GM06990 (cell line): ENCODE measurements around the gene CLDN20.
"Not testable (repeated sequence)": the region's sequence is repeated elsewhere in the genome, so short reads cannot be mapped to it uniquely, and the experiment has no call there.

Experiments used
- DNase-seq: peaks from one replicate; pipeline ENCODE4 v3.0.0-alpha.2; 2011; ENCODE audit not compliant: insufficient read length; ENCODE audit errors: extremely low read depth
- H3K27me3 ChIP-seq: replicated peaks from 2 replicates; pipeline ENCODE4 v1.6.0; 2011; ENCODE audit warnings: low read length; ENCODE audit not compliant: control insufficient read depth, insufficient read depth
- H3K36me3 ChIP-seq: 2 replicates; pipeline ENCODE4 v1.5.1; 2011; ENCODE audit warnings: low read length; ENCODE audit not compliant: control insufficient read depth, insufficient read depth
- H3K4me3 ChIP-seq: replicated peaks from 2 replicates; pipeline ENCODE4 v1.5.1; 2011; ENCODE audit warnings: low read depth, mild to moderate bottlenecking, control low read depth, low read length
- TF ChIP-seq, protein P1 (sequence below): IDR thresholded peaks from 2 replicates; pipeline ENCODE4 v1.5.1; 2011; ENCODE audit warnings: low read length, control low read depth, mild to moderate bottlenecking, inconsistent platforms; ENCODE audit not compliant: insufficient read depth, poor library complexity, severe bottlenecking

The CLDN20 gene

DNA sequence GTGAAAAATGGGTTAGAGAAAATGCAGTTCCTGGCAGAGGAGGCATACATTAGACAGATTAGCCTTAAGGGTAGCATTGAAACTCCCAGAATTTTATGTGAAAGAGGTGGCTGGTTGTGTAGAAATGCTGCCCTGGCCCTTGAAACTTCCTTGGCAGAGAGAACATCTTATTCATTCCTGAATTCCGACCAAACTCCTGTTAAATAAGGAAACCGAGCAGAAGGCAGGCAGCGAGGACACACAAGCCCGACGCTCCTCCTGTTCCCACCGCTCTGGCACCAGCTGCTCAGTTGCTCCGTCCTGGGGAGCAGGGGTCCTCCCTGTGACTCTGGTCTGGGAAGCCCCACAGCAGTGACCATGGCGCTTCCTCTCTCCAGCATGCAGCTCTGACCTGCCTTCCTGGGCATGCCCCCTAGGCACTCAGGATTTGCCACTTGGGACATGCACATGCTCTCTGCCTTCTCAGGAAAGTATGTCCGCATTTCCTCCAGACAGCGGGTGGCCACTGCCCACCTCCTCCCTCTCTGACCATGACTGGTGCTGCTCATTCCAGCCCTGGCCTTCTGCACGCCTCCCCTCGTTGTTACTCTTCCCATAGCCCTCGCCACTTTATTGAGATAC, 35.2 kb upstream of the CLDN20 start:
- no peaks in the 10 kb centered on the region for H3K27me3 ChIP-seq
- H3K4me3 ChIP-seq: no peak overlapping the region
- TF ChIP-seq, protein P1, sequence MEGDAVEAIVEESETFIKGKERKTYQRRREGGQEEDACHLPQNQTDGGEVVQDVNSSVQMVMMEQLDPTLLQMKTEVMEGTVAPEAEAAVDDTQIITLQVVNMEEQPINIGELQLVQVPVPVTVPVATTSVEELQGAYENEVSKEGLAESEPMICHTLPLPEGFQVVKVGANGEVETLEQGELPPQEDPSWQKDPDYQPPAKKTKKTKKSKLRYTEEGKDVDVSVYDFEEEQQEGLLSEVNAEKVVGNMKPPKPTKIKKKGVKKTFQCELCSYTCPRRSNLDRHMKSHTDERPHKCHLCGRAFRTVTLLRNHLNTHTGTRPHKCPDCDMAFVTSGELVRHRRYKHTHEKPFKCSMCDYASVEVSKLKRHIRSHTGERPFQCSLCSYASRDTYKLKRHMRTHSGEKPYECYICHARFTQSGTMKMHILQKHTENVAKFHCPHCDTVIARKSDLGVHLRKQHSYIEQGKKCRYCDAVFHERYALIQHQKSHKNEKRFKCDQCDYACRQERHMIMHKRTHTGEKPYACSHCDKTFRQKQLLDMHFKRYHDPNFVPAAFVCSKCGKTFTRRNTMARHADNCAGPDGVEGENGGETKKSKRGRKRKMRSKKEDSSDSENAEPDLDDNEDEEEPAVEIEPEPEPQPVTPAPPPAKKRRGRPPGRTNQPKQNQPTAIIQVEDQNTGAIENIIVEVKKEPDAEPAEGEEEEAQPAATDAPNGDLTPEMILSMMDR: no peak
- peaks cover 21% of the 10 kb centered on the region for H3K36me3 ChIP-seq
- DNase-seq: no peak

DNA sequence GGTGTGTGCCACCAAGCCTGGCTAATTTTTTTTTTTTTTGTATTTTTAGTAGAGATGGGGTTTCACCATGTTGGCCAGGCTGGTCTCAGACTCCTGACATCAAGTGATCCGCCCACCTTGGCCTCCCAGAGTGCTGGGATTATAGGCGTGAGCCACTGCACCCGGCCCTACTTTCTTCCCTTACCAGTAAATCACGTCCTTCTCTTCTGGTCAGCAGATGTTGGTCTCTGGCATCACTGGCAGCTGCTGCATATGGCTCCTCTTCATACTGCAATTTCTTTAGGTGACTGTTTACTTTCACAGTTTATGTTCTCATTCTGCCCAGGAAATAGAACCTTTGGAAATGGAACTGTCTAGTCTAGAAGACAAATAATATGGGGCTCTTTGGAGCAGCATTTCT, 32.8 kb upstream of the CLDN20 start:
- not testable (repeated sequence) for H3K4me3 ChIP-seq, H3K27me3 ChIP-seq, DNase-seq
- H3K36me3 ChIP-seq: peaks cover 19% of the 10 kb centered on the region

DNA sequence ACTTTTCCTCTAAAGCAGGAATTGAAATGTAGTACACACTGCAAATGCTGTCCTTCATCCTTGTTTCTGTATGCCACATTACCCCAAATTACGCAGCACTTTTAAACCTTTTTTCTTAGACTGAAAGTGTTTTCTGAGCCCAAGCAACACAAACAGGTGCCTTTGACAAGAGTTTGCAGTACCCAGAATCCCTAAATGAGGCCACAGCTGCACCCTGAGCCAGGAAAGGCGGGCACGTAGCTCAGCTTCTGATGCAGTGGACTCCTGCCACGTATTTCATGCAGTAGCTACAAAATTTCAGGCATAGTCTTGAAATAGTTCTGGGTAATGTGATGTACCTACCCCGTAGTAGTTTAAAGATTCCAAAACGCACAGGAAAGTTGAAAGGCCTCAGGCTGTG, 31.0 kb upstream of the CLDN20 start:
- TF ChIP-seq, protein P1: no peak
- Histone ChIP-seq H3K4me3 (no peak overlapping the region), H3K27me3 (no peaks in the 10 kb centered on the region), H3K36me3 (peaks cover 18% of the 10 kb centered on the region)
- no peak for DNase-seq

DNA sequence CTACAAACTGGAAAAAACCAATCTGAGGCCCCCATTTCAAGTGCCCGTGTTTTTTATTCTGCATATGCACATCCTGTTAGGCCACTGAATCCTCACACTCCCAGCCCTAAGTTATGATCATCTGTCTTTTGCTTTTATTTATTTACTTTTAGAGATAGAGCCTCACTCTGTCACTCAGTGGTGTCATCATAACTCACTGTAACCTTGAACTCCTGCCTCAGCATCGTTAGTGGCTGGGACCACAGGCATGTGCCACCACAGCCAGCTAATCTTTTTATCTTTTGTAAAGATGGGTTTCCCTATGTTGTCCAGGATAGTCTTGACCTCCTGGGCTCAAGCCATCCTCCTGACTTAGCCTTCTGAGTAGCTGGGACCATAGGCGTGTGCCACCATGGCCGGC, 29.6 kb upstream of the CLDN20 start:
- TF ChIP-seq, protein P1: no peak
- H3K36me3 ChIP-seq: peaks cover 19% of the 10 kb centered on the region
- H3K27me3 ChIP-seq: no peaks in the 10 kb centered on the region
- no peak overlapping the region for H3K4me3 ChIP-seq
- no peak for DNase-seq

DNA sequence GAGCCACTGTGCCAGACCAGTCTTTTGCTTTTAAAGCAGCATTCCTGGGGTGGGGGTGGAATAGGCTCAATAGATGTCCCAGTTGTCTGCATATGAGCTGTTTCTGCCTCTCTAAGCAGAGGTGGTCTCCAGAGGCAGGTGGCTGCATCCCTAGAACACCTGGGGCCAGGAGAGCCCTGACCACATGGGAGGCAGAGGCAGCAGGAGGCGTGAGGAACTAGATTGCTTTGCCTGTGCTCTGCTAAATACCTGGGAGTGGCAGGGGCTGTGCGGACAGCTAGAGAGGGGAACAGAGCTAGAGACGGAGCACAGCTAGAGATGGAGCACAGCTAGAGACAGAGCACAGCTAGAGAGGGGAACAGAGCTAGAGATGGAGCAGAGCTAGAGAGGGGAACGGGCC, 29.1 kb upstream of the CLDN20 start:
- TF ChIP-seq, protein P1: no peak
- peaks cover 23% of the 10 kb centered on the region for H3K36me3 ChIP-seq
- H3K27me3 ChIP-seq: no peaks in the 10 kb centered on the region
- no peak overlapping the region for H3K4me3 ChIP-seq
- no peak for DNase-seq

DNA sequence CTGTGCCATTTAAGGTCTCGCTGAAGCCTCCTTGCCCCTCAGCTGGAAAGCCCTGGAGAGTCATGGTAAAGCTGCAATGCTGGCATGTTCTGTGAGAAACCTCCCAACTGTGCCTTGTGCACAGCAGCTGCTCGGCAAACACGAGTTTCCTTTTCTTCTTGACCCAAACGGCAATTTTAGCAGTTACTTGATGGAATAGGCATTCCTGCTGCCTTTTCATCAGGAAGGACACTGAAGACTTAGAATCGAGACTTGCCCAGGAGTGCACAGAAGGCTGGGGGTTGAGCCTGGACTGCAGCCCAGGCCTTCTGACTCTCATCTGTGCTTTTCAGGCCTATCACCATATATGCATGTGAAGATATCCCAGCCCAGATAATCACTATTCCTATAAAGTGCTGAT, 28.7 kb upstream of the CLDN20 start:
- H3K36me3 ChIP-seq: peaks cover 20% of the 10 kb centered on the region
- H3K4me3 ChIP-seq: no peak overlapping the region
- DNase-seq: no peak
- TF ChIP-seq, protein P1: no peak
- H3K27me3 ChIP-seq: no peaks in the 10 kb centered on the region
